ENCODE measurements around the gene CLASP1. TPM values are rescaled to one million over a fixed set of nuclear protein-coding genes. Genes with fewer than 3 reads are reported as not detected.

CLASP1 gene
- total RNA-seq, 1 experiment from 2014 or later: 26.1 TPM

DNA sequence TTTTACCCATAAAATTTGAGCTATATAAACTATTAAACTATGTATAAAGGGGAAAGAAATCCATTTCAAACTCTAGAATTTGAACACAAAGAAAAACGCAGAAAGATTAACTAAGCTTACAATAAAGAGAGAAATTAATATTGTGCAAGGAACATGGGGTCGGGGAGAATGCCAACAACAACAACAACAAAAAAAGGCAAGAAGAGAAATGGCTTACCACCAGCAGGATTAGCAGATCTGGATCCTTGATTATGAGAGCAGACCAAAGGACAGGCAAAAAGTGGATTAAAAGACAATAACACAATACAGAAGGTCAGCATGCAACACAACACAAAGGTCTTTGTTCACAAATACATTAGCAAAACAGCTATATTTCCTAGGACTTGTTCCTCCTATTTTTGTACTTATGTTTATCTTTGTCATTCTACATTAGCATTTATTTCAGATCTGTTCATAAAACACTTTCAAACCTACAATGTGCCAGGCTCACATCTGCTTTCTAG is 222.0 kb downstream of the CLASP1 start:
- DNase-seq (ENCODE audit: low read depth): no peak

DNA sequence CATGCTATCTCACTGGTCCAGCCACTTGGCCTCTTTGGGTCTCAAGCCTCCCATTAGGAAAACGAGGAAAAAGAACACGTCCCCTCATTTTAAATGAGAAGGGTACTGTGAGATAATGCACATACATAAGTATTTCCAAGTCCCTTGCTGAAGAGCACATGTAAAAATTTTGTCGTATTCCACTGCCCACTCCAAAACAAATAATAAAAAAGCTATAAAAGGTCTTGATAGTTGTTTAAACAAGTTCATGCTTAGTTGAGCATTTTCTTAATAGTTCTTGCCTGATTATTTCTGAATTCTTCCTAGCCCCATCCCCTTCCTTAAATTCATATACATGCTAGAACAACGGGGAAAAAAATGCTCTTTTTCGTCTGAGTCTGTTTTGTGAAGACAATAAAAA is 228.8 kb downstream of the CLASP1 start:
- DNase-seq (ENCODE audit: low read depth): no peak

DNA sequence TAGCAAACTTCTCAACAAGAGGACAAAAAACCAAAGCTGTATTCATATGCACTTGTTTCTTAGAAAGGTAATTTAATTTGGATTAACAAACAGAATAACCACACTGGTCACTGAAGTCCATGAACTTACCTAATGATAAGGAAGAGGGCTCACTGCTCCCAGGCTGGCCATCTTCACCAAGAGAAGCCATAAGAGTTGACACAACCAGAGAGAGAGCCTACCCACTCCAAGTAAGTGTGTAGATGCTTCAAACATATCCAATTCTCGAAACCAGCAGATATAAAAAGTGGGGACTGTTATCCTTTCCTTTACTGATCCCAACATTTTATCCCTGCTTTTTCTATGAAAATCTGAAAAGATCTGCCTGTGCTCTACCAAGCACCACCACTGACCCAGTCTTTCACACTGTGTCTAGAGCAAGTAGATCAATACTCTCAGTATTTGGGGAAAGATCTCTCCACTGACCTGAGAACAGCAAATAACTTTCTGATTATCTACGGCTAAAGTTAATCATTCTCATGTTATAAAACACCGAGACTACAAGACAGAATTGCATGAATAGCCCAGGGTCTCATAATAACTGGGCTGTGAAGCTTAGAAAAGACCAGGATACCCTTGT is 230.1 kb downstream of the CLASP1 start:
- DNase-seq (ENCODE audit: low read depth): no peak

DNA sequence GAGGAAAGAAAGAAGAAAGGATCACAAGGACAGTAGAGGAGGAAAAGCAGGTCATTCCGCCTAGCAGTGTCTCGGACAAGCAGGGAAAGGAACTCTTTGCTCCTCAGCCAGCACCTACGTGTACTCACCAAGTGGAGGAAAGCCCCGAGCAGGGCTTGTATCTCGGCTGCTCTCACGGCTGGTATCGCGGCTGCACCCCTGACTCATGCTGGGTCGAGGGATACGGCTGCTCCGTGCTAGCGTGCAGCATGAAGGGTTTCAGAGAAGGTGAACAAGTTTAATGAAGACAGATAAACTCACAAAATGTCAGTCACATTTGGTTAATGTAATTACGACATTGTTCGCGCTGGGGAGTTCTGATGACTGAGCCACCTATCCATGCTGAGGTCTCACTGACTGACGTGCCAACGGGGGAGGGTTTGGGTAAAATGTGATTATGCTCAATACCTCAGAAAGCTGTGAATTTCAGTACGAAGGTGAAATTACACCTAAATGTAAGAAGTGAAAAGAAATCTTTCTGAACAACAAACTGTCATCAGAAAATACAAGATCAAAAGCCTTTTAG is 230.7 kb downstream of the CLASP1 start:
- no peak for DNase-seq (ENCODE audit: low read depth)

DNA sequence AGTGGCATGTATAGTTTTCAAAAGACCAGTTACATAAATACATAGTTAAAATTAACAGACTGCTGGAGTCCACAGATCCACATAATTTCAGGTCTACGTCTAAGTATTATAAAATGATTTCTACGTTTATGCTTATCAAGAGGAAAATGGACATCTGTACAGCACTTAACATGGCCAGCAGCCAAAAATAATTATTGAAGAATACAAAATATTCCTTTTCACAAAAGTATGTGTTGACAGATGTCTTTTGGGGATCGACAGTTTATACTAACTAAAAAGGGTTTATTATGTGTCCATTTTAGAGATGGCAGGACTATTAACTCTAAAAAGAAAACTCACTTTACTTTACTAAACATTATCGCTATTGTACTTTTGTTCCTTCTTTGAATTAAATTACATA is 231.4 kb downstream of the CLASP1 start:
- DNase-seq (ENCODE audit: low read depth): no peak

DNA sequence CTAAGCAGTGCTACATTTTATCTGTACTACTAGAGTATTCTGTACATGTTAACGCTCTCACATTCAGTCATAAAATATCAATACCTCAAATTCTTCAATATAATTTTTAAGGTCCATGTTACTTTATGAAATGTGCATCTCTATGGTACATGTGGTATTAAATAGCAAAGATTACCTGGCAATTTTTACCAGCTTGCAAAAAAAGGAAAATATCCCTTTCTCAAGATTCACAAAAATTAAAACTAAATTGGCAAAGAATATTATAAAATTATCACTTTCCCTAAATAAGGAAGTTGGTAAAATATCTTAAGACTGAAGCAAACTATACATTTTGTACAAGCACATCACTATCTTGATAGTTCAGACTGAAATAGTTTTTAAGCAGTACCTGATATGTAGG is 233.5 kb downstream of the CLASP1 start:
- no peak for DNase-seq (ENCODE audit: low read depth)

DNA sequence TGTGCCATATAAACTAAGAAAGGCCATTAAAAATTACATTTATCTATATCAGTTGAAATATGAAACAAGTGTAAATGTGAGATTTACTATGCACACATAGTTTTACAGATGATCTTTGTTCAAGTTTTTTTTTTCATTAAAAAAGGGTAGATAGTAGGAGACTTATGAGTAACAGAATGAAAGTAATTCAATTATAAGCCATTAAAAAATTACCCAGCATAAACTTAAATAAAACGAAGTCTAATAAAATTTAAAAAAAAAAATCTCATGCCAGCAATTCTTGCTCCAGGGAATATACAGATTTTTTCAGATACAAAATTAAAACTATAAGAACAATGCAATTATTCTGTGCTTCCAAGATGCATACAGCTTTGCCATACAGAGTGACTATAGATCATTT is 236.9 kb downstream of the CLASP1 start:
- no peak for DNase-seq (ENCODE audit: low read depth)

DNA sequence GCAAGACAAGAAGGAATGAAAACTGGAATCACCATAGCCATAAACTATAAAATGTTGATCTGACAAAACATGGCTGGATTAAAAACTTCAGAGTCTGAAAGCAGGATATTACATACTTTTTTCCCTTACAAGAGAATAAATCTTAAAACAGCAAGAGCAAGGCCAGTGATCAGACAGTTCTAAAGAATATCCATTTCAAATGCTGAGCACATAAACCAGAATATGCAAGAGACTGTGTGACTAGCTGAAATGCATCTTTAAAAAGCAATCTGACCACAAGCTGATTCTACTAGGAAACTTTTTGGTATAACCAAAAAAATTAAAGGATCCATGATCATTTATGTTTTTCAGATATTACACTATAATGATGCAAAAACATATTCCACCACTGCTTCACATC is 239.3 kb downstream of the CLASP1 start:
- no peak for DNase-seq (ENCODE audit: low read depth)

DNA sequence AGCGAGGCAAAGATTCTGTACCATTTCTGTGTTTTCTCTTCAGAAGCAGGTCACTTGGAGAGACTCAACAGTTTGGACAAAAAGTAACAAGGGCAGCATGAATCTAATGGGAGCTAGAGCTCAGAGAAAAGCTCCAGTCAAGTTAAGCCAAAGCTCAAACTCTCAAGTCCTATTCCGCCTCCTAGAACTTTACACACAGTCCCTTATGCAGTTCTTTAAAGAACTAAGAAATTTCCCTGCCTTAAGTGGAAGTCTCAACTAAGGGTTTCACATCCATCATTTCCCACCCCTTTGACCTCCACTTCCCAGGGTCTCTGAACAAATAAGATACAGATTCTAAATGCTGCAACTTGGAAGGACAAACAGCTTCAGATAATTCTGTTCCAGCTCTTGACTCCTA is 239.9 kb downstream of the CLASP1 start:
- DNase-seq (ENCODE audit: low read depth): no peak

DNA sequence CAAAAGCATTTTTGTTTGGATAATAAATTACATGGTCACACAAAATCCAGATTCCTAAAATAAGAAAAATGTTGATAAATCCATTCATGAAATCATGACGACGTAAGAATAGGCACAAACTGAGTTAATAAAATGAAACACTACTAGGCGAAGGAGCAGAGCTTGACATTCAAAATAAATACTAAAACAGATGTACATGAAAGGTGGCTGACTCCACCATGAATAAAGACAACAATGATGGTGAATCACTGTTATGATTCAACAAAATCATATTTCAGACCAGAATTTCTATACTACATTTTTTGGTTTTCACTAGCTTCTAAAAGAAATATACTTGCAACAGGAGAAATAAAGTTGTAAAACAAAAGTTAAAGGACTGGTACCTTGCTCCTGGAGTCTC is 240.6 kb downstream of the CLASP1 start:
- DNase-seq (ENCODE audit: low read depth): no peak

DNA sequence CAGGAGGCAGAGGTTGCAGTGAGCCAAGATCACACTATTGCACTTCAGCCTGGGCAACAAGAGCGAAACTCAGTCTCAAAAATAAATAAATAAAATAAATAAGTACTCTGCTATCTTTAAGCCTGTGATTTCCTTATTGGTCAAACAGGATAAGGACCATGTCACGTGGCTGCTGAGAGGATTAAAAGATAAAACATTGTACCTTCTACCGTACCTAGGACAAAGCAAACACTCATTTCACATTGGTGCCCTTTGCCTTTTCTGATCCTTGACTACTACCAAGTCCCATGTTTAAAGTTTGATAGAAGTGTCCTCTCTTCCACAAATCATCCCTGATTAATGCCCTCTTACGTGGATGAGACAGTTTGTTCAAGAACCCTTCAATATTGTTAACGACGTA is 244.0 kb downstream of the CLASP1 start:
- DNase-seq (ENCODE audit: low read depth): no peak

DNA sequence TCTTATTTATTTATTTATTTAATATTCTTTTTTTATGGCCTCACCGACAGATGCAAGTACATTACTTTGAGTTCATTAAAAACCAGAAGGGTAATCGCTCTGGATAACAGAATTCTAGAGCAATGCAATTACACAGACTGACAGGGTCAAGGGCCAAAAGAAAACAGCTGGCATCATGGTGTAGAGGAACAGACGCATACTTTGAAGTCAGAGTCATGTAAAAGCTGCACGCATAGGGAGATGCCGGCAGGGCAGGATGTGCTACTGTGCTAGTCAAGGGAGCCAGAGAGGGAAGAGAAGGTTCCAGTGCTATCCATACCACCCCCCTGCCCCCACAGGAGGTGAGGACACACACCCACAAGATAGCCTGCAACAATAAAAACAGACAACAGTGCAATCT is 249.1 kb downstream of the CLASP1 start:
- DNase-seq (ENCODE audit: low read depth): no peak

DNA sequence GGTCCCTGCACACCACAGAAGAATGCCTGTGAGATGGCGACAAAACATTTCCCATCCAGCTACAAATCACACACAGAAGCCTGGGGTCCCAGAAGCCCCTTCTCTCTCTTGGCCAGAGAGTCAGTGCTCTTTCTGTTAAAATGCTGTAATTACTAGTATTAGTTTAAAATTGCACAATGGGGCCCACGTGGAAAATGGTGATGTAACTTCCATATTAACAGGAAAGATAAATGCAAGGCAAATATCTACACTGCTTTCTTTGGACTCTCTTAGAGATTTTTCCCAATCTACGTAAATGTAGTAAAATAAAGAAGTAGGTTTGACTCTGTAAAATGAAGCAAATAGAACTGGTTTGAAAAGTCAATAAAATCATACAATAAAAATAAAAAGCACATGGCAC is 250.4 kb downstream of the CLASP1 start:
- no peak for DNase-seq (ENCODE audit: low read depth)

DNA sequence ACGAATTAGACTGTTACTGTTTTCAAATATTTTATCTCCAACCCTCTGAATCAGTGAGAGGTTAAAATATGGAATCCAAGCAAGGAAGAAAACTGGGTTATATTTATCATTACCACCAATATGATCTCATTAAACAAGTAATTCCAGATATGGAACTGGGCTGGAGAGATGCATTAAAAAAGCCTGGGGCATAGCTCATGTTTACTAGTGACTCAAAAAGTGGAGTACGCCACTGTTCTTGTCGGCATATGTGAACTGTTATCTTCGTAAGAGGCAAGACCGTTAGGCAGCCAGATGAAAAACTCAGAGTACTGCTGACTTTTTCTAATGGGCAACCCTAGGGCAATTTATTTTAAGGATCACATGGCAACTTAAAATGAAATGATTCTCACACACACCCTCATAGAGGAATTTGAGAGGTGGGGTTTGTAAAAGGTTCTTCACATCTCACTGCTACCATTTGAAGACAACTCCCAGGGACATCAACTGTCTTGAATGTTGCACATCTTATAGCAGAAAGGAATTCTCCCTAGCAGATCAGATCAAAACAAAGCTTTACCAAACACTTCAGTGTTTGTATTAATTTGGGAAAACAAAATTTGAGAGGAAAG is 259.1 kb downstream of the CLASP1 start:
- DNase-seq (ENCODE audit: low read depth): no peak

DNA sequence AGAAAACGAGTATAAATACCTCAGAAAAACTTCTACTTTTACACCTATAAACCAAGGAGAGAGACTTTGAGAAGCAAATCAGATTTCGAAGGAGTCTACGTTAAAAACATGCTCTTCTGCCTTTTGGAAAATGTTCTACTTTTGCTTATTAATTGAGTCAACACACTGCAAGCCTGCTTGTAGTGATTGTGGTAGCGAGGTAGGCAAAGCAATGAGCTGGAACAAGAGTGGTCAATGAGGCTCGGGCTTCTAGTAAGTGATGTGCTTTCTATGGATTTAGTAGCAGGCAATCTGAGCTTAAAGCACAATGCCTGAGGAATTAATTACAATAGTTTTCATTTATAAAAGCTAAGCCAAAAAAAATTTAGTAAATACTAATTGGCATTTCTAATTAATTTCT is 260.9 kb downstream of the CLASP1 start:
- no peak for DNase-seq (ENCODE audit: low read depth)

DNA sequence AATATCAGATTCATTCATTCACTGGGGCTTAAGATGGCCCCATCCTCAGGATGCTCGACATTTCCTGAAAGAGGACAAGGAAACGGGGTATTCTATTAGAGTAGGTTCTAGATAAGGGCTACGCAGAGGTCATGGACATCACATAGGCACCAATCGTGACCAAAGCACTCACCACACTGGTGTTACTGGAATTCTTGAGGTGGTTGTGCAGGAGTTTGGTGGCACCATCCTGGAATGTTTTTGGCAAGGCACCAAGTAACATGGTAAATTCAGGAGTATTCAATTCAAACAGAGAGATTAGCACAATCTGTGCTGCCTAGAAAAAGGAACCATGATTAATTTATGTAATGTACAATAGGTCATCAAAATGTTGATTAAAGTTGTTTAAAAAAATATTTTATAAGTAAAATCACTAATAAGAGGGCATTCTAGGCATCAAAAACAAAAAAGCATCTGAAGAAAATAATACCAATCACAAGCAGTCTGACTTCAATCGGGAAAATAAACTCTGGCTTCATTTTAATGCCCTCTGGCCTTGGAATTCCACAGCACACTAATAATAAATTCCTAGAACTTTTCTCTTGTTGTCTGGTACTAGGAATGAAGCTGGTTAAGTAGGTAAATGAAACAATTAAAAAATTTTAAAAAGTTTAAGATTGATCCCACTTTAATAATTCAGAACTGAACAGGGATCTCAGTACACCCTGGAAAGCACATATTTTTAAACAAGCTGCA is 261.5 kb downstream of the CLASP1 start:
- peak; percentile 5 for DNase-seq (ENCODE audit: low read depth)

DNA sequence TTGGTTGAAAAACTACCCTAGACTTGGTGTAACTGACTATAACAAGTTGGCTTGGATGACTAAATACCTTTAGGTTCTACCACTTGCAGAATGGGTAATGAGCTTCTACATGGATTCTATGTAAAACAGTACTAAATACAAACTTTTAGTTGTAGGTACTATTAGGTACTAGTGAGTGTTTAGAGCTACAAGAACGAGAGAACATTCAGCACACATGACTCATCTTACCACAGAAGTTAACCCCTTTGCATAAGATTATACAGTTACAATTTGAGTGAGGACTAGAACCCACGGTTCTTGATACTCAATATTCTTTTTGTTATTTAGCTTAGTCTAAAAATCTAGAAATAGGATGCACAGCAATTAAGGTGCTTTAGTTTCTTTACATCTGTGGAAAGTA is 262.6 kb downstream of the CLASP1 start:
- peak; percentile 44 for DNase-seq (ENCODE audit: low read depth)

DNA sequence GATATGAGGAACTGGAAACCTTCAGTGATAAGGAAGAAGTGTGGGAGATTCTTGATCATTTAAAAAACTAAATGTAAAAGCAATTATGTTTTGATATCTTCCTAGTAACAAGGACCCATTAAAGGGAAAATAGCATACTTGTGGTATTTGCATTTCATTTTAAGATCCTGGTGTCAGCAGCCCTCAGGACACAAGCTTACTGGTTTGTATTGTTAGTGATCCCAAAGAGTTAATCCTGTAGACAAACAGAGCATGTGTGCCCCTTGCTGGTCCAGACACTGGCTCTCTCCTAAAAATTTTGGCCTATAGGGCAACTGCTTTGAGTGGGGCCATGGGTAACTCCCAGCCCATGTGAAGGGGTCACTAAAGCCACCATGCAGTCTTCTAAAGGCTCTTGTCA is 263.2 kb downstream of the CLASP1 start:
- no peak for DNase-seq (ENCODE audit: low read depth)

DNA sequence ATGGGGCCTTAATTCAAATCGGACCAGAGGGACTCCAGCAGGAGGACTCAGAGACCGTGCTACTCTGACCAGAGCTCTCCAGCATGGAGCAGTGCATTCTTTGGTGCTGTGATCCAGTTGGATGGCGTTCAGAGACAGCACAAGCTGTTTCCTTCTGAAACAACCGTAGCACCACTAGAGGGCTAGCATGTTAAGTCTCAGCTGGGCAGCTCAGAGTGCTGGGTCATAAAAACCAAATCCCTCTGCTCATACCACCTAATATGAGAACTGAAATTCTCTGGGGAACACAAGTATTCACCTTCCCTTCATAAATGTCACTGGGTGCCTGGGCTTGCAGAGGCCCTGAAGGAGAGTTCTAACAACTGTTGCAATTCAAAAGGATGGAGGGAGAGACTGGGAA is 266.5 kb downstream of the CLASP1 start:
- no peak for DNase-seq (ENCODE audit: low read depth)

DNA sequence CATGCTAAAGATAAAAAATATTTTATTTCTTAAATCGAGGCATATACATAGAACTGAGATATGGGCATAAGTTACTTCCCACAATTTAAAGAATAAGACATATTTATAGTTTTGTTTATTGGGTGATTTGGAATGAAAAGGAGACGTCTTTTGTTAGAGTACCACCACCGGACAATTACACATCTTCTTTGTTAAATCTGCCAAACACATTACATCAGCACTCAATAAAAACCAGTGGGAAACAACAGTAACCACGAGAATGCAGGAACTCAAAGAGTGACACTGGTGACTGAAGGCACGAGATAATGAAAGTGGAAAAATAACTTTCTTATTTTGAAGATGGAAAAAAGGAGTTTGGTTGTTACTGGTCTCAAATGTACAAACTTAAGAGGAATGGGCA is 271.6 kb downstream of the CLASP1 start:
- no peak for DNase-seq (ENCODE audit: low read depth)

DNA sequence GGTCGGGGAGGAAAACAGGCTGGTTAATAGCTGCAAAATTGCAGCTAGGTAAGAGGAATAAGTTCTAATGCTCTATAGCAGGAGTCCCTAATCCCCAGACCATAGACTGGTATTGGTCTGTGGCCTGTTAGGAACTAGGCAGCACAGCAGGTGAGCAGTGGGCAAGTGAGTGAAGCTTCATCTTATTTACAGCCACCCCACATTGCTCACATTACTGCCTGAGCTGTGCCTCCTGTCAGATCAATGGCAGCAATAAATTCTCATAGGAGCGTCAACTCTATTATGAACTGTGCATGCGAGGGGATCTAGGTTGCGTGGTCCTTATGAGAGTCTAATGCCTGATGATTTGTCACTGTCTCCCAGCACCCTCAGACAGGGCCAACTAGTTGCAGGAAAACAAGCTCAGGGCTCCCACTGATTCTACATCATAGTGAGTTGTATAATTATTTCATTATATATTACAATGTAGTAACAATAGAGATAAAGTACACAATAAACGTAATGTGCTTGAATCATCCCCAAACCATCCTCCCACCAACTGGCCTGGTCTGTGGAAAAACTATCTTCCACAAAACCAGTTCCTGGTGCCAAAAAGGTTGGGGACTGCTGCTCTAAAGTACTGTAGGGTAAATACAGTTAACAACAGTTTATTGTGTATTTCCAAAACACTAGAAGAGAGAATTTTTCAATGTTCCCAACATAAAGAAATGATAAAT is 272.6 kb downstream of the CLASP1 start:
- DNase-seq (ENCODE audit: low read depth): no peak

DNA sequence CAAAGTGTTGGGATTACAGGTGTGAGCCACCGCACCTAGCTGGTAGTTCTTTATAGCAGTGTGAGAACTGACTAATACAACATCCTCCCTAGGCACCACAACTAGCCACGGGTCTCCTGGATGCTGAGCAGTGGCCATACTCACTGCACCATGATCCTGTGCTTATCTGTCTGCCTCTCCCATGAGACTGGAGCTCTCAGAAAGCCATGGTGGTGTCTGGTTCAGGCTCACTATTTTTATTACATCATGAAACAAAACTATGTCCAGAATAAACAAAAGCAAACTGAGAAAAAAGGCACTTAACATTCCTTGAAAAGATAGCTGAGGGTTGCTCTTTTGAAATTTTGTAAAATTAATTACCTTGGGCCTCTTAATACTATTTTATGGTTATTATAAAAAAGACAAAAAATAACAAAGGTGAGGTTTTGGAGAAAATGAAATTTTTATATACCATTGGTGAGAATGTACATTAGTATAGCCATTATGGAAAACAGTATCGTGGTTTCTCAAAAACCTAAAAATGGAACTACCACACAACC is 273.6 kb downstream of the CLASP1 start:
- DNase-seq (ENCODE audit: low read depth): no peak
